ENCODE results near the gene CCSER2.

The CCSER2 gene

GRCh38 chr10:84348860-84349259 is 20.5 kb downstream of the CCSER2 start:
- no peak for DNase-seq

DNA sequence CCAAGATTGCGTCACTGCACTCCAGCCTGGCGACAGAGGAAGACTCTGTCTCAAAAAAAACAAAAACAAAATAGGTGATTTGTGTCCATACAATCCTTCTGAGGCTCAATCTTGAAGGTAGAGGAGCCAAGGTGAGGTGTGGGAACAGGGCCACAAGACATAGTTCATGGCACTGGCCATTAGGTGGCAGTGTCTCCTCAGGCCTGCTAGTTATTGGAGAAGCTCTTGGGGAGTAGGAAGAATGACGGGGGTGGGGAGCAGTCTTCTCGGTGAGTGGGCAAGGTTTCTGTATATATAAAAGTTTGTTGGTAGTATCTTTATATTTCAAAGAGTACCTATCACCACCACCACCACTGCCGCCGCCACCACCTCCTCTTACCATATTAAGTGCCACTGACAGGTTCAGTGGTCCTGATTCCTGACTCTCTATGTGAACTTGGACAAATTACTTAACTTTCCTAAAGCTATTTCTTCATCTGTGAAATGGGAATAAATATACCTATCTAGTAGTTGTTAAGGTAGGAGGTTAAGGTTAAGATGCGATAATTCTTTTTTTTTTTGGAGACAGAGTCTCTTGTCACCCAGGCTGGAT is 24.0 kb downstream of the CCSER2 start:
- peak; percentile 54 for DNase-seq

GRCh38 chr10:84353052-84353803 is 24.8 kb downstream of the CCSER2 start:
- DNase-seq: no peak

DNA sequence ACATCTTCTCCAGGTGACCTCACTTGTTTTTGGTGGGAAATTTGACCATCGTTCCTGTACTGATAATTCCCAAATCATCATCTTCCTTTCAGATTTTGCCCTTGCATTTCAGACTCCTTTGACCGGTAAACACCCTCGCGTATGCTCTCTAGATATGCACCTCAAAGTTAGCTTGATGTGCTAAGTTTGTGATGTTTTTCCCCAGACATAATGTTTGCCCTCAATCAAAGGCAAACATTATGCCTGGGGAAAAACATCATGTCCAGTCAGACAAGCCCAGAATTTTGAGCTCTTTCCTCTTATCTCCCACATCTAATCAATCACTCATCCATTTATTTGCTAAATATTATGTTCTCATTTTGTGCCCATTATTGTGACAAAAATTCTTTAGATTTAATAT is 26.2 kb downstream of the CCSER2 start:
- no peak for DNase-seq

DNA sequence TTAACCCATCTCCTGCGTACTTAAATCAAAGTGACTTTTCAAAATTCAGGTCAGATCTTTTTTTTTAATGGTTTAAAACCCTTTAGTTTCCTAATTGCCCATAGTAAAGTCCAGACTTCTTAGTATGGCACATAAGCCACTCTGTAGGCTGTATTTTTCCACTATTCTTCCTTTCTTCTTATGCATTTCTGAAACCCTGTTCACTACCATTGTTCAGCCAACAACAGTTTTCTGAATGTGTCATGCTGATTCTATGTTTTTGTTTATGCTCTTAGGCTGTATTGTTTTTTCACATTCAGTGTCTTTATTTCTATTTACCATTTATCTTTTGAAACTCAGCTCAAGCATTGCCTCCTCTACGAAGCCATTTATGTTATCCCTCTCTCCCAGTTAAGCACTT is 26.7 kb downstream of the CCSER2 start:
- DNase-seq: no peak

GRCh38 chr10:84356928-84357327 is 28.5 kb downstream of the CCSER2 start:
- no peak for DNase-seq

- DNase-seq: no peak
Observed at GRCh38 chr10:84358743-84359142, 30.4 kb downstream of the CCSER2 start.

GRCh38 chr10:84360637-84361365 is 32.4 kb downstream of the CCSER2 start:
- DNase-seq: no peak

DNA sequence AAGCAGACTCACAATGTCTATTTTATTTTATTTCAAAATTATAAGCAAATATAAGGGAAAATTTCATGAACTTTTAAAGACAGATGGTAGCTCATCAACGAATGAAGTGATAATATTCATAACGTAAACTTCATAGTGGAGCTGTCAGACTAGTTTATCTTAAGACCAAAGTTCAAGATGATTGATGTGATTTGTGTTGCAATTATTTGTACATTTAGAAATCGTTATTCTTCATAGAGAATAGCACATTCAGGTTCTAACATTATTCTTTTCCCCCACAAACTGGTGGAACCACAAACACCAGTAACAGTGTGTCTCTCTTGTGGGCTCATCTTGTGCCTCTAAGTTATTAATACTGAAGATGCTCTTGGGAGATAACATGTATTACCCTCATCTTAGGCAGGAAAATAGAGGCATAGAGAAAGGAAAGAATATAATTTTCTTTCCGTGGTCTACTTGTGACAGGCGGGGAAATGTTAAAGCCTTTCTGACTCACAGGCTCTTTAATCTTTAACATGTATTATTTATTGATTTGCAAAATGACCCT is 37.0 kb downstream of the CCSER2 start:
- DNase-seq: no peak

GRCh38 chr10:84366041-84366440 is 37.7 kb downstream of the CCSER2 start:
- no peak for DNase-seq

DNA sequence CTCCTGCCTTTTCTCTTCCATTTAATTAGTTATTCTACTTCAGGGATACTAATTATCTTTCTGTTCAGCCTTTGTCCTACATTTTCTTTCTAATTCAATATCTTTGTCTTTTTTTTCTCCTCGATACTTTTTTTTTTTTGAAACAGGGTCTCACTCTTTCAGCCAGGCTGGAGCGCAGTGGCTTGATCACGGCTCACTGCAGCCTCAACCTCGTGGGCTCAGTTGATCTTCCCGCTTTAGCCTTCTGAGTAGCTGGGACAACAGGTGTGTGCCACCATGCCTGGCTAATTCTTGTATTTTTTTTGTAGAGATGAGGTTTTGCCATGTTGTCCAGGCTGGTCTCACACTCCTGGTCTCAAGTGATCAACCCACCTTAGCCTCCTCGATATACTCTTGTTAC is 38.9 kb downstream of the CCSER2 start:
- DNase-seq: no peak

- DNase-seq: no peak
Observed at GRCh38 chr10:84368828-84369227, 40.4 kb downstream of the CCSER2 start.

- no peak for DNase-seq
Observed at GRCh38 chr10:84370283-84370682, 41.9 kb downstream of the CCSER2 start.

DNA sequence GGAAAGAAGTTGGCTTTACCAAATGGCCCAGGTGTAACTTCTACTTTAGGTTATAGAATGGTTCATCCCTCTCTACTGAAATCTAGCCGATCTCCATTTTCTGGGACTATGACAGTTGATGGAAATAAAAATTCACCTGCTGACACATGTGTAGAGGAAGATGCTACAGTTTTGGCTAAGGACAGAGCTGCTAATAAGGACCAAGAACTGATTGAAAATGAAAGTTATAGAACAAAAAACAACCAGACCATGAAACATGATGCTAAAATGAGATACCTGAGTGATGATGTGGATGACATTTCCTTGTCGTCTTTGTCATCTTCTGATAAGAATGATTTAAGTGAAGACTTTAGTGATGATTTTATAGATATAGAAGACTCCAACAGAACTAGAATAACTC is 43.6 kb downstream of the CCSER2 start:
- no peak for DNase-seq

- DNase-seq: no peak
Observed at GRCh38 chr10:84373000-84373399, 44.6 kb downstream of the CCSER2 start.

GRCh38 chr10:84374455-84374854 is 46.1 kb downstream of the CCSER2 start:
- no peak for DNase-seq

DNA sequence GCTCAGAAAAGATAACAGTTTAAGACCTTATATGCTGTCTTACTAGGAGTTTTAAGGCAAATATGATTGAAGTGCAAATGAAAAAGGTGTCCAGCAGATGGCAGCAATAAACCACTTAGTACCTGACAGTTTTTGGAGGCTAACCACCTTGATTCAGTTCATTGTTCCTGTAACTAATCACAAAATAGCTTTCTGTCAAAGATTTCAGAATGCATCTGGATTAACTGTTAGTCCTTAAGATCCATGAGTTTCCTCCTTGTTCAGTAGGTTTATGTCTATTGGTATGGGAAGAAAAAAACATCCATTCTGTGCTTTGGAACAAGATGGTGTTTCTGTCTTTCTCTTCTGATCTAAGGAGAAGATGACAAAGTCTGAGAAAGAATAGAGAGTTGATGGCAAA is 46.6 kb downstream of the CCSER2 start:
- DNase-seq: no peak

DNA sequence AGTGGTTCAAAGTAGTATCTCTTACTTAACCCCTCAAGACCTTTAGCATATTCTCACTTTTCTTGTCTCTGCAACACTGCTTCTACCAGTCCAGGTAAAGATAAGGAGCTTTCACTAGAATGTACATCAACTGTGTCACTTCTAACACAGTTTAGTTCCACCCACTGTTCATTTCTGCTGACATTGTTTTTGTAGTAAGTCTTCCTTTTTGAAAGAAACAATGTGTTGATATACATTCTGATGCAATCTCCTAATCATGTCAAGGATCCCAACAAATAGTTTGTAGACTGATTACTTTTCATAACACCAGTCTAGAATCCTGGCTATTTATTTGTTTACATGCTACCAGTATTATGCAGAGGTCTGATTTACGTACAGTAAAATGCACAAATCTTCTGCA is 47.5 kb downstream of the CCSER2 start:
- no peak for DNase-seq

- DNase-seq: no peak
Observed at GRCh38 chr10:84388148-84388547, 59.8 kb downstream of the CCSER2 start.

DNA sequence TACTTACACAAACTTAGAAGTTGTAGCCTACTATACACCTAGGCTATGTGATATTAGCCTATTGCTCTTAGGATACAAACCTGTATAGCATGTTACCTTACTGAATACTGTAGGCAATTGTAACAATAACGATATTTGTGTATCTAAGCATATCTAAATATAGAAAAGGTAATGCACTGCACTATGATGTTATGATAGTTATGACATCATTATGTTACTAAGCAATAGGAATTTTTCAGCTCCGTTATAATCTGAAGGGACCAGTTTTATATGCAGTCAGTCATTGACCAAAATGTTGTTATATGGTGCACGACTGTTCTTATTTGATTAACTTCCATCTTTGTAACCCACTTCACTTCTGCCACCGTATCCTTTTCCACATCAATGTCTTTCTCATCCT is 62.0 kb downstream of the CCSER2 start:
- no peak for DNase-seq

- no peak for DNase-seq
Observed at GRCh38 chr10:84391326-84391725, 62.9 kb downstream of the CCSER2 start.

- DNase-seq: no peak
Observed at GRCh38 chr10:84392181-84392580, 63.8 kb downstream of the CCSER2 start.

- DNase-seq: no peak
Observed at GRCh38 chr10:84395581-84395980, 67.2 kb downstream of the CCSER2 start.

DNA sequence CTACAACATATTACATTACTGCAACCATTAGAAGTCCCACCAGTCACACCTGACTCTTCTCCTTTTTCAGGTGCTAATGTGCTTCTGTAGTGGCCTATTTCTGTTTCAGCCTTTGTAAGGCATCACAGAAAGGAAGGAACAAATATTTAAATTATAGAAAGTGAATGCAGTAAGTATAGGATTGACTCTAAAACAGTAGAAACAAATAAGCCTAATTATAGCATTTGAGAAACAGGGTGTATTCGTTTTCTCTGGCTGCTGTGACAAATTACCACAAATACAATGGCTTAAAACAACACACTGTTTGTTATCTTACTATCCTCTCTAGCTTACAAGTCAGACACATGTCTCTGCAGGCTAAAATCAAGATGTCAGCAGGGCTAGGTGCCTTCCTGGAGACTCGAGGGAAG is 69.4 kb downstream of the CCSER2 start:
- no peak for DNase-seq

Data from CD4-positive, alpha-beta T cell treated with Interferon gamma for 1 hour (primary cell).